Tibial nerve (tissue), 4 donors: ENCODE measurements around the gene SAMD15. TPM values are rescaled to one million over a fixed set of nuclear protein-coding genes. Genes with fewer than 3 reads are reported as not detected.
A peak's percentile ranks its signal among the peaks of the same experiment; 100 is the strongest.
"Not testable (repeated sequence)": the region's sequence is repeated elsewhere in the genome, so short reads cannot be mapped to it uniquely, and the experiment has no call there.

Experiments used
- DNase-seq, 2 donors: peaks; one replicate each; pipeline ENCODE4 v3.0.0-alpha.2; 2019; ENCODE audit warnings: low spot score in 2 of 2
- H3K27ac ChIP-seq, 4 donors: fragments of 200-600 bp; sonication (generic) in 3 of 4; one replicate each; pipeline ENCODE4 v1.5.1; 2017 to 2019; ENCODE audit warnings: mild to moderate bottlenecking in 1 of 4
- H3K27me3 ChIP-seq, 2 donors: fragments of 200-600 bp; sonication (generic) in 1 of 2; one replicate each; pipeline versions ENCODE4 v1.5.1 to v1.6.0; 2017 to 2019
- H3K36me3 ChIP-seq, 3 donors: fragments of 200-600 bp; sonication (generic); one replicate each; pipeline ENCODE4 v1.5.1; 2018 to 2019
- H3K4me1 ChIP-seq, 4 donors: fragments of 200-600 bp; sonication (generic) in 3 of 4; one replicate each; pipeline ENCODE4 v1.5.1; 2017 to 2019
- H3K4me3 ChIP-seq, 4 donors: fragments of 200-600 bp; sonication (generic) in 3 of 4; one replicate each; pipeline ENCODE4 v1.5.1; 2017 to 2019; ENCODE audit warnings: mild to moderate bottlenecking in 1 of 4, moderate library complexity in 1 of 4
- H3K9me3 ChIP-seq, 4 donors: fragments of 200-600 bp; sonication (generic) in 3 of 4; one replicate each; pipeline ENCODE4 v1.5.1; 2017 to 2019
- CTCF ChIP-seq, 5 experiments: fragments of 200-600 bp in 3 of 5; fragments of 450-650 bp in 2 of 5; sonication (generic) in 3 of 5; IDR thresholded peaks; one replicate each; pipeline ENCODE4 v1.5.1; 2016 to 2019; ENCODE audit warnings: antibody characterized with exemption in 5 of 5, mild to moderate bottlenecking in 3 of 5, moderate library complexity in 2 of 5
- EP300 ChIP-seq, 2 donors: sonication (generic); formaldehyde crosslinking; IDR thresholded peaks; one replicate each; pipeline ENCODE4 v1.6.1; 2017; ENCODE audit warnings: antibody characterized with exemption in 2 of 2, mild to moderate bottlenecking in 1 of 2
- POLR2A ChIP-seq, 2 donors: fragments of 450-650 bp; IDR thresholded peaks; one replicate each; pipeline ENCODE4 v1.6.1; 2017; ENCODE audit warnings: antibody characterized with exemption in 2 of 2, mild to moderate bottlenecking in 2 of 2, moderate library complexity in 2 of 2
- WGBS, 2 donors: methylation state at CpG; one replicate each; pipeline ENCODE4 v1.1.5; 2018; 5-methylcytosine and 5-hydroxymethylcytosine counted together
- total RNA-seq, 4 donors: library from RNA; depleted of rRNA; stranded (reverse); fragments of >200 nt; gene quantifications; one replicate each; pipeline ENCODE4 v1.1.0, GENCODE V29; 2016

Gene SAMD15
- 1 to 10 TPM in 3 of 4 donors, not detected in 1; 1.1 to 3.1 (median 1.5) TPM for total RNA-seq

GRCh38 chr14:77376771-77377501 lies at the start of gene SAMD15, which contains the start of gene TMED8:
TSS of gene SAMD15 (plus strand) at chr14:77377379. CDS start at chr14:77377419, 40 bp downstream.
TSS of gene TMED8 (minus strand) at chr14:77377094. CDS start at chr14:77377053, 41 bp downstream.
- Histone ChIP-seq H3K27ac (peak within 1 kb of the TSS; percentile 21 to 87 (median 82)), H3K4me1 (peaks cover 0 to 26% (median 0%) of the 10 kb centered on the region in 4 donors), H3K9me3 (no peaks in the 10 kb centered on the region), H3K27me3 (no peaks in the 10 kb centered on the region), H3K36me3 (no peaks in the 10 kb centered on the region), H3K4me3 (peak within 1 kb of the TSS; percentile 58 to 89 (median 80))
- TF ChIP-seq CTCF (IDR thresholded peaks at IDR 0.05) (peak in 4 of 5 experiments; percentile 17 to 50 (median 45)), EP300 (IDR thresholded peaks at IDR 0.05) (no peak), POLR2A (IDR thresholded peaks at IDR 0.05) (peak in 1 of 2 donors; percentile 43)
- peak; percentile 51 to 52 for DNase-seq
- WGBS, 2 donors, result 0 to 1% methylated on average over 31 to 46 of the region's 69 CpGs

GRCh38 chr14:77329872-77330271 lies 47.3 kb upstream of the SAMD15 start:
- no peaks in the 10 kb centered on the region for H3K4me1 ChIP-seq

GRCh38 chr14:77335576-77335975 lies 41.6 kb upstream of the SAMD15 start:
- Histone ChIP-seq H3K9me3 (no peaks in the 10 kb centered on the region), H3K36me3 (peaks cover 0 to 22% (median 0%) of the 10 kb centered on the region in 3 donors), H3K27ac (no peak overlapping the region), H3K4me1 (no peaks in the 10 kb centered on the region), H3K27me3 (no peaks in the 10 kb centered on the region), H3K4me3 (no peak overlapping the region)
- DNase-seq, result no peak
- TF ChIP-seq CTCF (IDR thresholded peaks at IDR 0.05), result no peak
- no peak for TF ChIP-seq POLR2A (IDR thresholded peaks at IDR 0.05)
- no peak for TF ChIP-seq EP300 (IDR thresholded peaks at IDR 0.05)
- 75 to 79% methylated on average over 3 of the region's 3 CpGs for whole genome bisulfite sequencing, 2 donors

More at GRCh38 chr14:77329872-77330271, 47.3 kb upstream of the SAMD15 start:
- DNase-seq, result no peak
- TF ChIP-seq EP300 (IDR thresholded peaks at IDR 0.05) (no peak), CTCF (IDR thresholded peaks at IDR 0.05) (no peak), POLR2A (IDR thresholded peaks at IDR 0.05) (no peak)
- Histone ChIP-seq H3K4me3 (no peak overlapping the region), H3K27me3 (no peaks in the 10 kb centered on the region), H3K9me3 (no peaks in the 10 kb centered on the region), H3K27ac (no peak overlapping the region), H3K36me3 (no peaks in the 10 kb centered on the region)
- WGBS, 2 donors, result 87 to 92% methylated on average over 7 of the region's 7 CpGs

- not testable (repeated sequence) for H3K4me3 ChIP-seq, H3K27me3 ChIP-seq, H3K27ac ChIP-seq, H3K9me3 ChIP-seq, DNase-seq, H3K4me1 ChIP-seq
- 89 to 95% methylated on average over 9 of the region's 9 CpGs for WGBS, 2 donors
- peaks cover 0 to 39% (median 6%) of the 10 kb centered on the region in 3 donors for H3K36me3 ChIP-seq
These were observed 39.9 kb upstream of the SAMD15 start for GRCh38 chr14:77337255-77337654.

- Histone ChIP-seq H3K4me1 (no peaks in the 10 kb centered on the region), H3K4me3 (no peak overlapping the region), H3K36me3 (peaks cover 0 to 45% (median 6%) of the 10 kb centered on the region in 3 donors), H3K27me3 (no peaks in the 10 kb centered on the region), H3K9me3 (no peaks in the 10 kb centered on the region), H3K27ac (no peak overlapping the region)
- WGBS, 2 donors, result 83 to 88% methylated on average over 3 of the region's 3 CpGs
- DNase-seq, result no peak
- TF ChIP-seq EP300 (IDR thresholded peaks at IDR 0.05) (no peak), POLR2A (IDR thresholded peaks at IDR 0.05) (no peak), CTCF (IDR thresholded peaks at IDR 0.05) (no peak)
These were observed 39.3 kb upstream of the SAMD15 start for GRCh38 chr14:77337880-77338279.
